Nephron (organoid): ENCODE measurements around the gene NAALADL1.

Source experiments
- H3K27ac Mint-ChIP-seq, 3 experiments: 2 replicates each; pipeline ENCODE4 v1.8.0; 2020; ENCODE audit warnings: mixed read lengths in 3 of 3, mild to moderate bottlenecking in 2 of 3, moderate library complexity in 1 of 3
- H3K27me3 Mint-ChIP-seq: 2 replicates; pipeline ENCODE4 v1.8.0; 2021; ENCODE audit warnings: low read depth, mild to moderate bottlenecking, moderate library complexity, mixed read lengths
- H3K36me3 Mint-ChIP-seq: 2 replicates; pipeline ENCODE4 v1.8.0; 2020; ENCODE audit warnings: low read depth, mixed read lengths
- H3K4me1 Mint-ChIP-seq: 2 replicates; pipeline ENCODE4 v1.8.0; 2020; ENCODE audit warnings: mixed read lengths
- H3K4me3 Mint-ChIP-seq, 3 experiments: 2 replicates each; pipeline ENCODE4 v1.8.0; 2020; ENCODE audit warnings: mild to moderate bottlenecking in 3 of 3, mixed read lengths in 3 of 3, moderate library complexity in 2 of 3
- H3K9me3 Mint-ChIP-seq: 2 replicates; pipeline ENCODE4 v1.8.0; 2020; ENCODE audit warnings: mixed read lengths
- CTCF ChIP-seq, 3 experiments: fragments of 200-600 bp; sonication (generic); IDR thresholded peaks; one replicate each; pipeline ENCODE4 v1.5.0; 2021; ENCODE audit warnings: antibody characterized with exemption in 3 of 3; ENCODE audit not compliant: unreplicated experiment in 3 of 3

NAALADL1 gene

DNA sequence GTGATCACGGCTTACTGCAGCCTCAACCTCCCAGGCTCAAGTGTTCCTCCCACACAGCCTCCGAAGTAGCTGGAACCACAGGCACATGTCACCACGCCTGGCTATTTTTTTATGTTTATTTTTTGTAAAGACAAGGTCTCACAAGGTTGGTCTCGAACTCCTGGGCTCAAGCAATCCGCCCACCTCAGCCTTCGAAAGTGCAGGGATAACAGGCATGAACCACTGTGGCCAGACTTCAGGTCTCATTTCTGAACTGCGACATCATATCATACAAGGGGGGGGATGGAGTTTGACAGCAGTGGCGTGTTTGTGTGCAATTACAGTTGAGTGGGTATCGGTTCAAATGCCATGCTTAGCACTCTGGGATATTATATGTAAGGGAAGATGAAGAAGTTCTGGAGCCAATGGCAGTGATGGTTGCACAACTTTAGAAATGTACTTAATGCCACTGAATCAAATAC is 6.9 kb downstream of the NAALADL1 start:
- Mint-ChIP-seq H3K4me1 (no peaks in the 10 kb centered on the region), H3K36me3 (no peaks in the 10 kb centered on the region), H3K27me3 (peaks cover 3% of the 10 kb centered on the region), H3K4me3 (no peak overlapping the region), H3K27ac (no peak overlapping the region), H3K9me3 (no peaks in the 10 kb centered on the region)
- TF ChIP-seq CTCF (IDR thresholded peaks at IDR 0.05; ENCODE audit: unreplicated experiment in 3 of 3) = no peak

DNA sequence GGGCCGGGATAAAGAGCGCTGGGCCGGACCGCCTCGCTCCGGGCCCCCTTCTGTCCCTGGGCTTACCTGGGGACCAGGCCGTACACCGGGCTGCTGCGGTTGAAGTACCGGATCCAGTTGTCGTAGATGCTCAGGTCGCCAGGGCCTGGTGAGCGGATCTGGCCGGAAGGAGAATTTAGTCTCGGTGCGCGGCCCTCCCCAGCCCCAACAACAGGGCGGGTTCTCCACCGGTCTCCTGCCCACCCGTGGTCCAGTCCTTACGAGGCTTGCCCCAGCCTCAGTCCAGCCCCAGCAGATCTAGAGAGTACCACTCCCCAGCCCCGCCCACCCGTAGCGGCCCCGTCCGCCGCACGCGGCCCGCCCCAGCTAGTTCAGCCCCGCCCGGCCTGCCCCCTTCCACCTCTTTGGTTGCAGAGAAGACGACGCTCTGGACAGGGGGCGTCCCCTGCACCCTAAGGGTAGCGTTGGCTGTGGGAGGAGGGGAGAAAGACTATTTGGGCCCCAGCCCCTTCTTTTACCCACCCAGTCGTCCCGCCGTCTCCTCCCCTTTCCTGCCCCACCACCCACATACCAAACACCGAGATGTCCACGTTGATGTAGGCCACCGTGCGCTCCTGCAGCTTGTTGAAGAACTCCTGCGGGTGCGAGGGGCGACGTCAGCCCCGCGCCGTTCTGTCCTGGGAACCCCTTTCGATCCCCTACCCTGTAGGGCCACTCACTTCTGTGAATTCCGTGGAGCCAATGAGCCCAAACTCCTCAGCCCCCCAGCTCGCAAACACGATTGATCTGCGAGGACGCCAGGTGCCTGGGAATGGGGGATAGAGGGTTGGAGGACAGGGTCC is 10.6 kb downstream of the NAALADL1 start:
- peaks cover 6% of the 10 kb centered on the region for H3K36me3 Mint-ChIP-seq
- no peaks in the 10 kb centered on the region for H3K27me3 Mint-ChIP-seq
- no peak overlapping the region for H3K27ac Mint-ChIP-seq
- no peaks in the 10 kb centered on the region for H3K9me3 Mint-ChIP-seq
- no peak overlapping the region for H3K4me3 Mint-ChIP-seq
- peaks cover 2% of the 10 kb centered on the region for H3K4me1 Mint-ChIP-seq
- TF ChIP-seq CTCF (IDR thresholded peaks at IDR 0.05; ENCODE audit: unreplicated experiment in 3 of 3) = no peak

GRCh38 chr11:65045728-65046127 is 12.6 kb downstream of the NAALADL1 start:
- H3K9me3 Mint-ChIP-seq = no peaks in the 10 kb centered on the region
- peaks cover 6% of the 10 kb centered on the region for H3K36me3 Mint-ChIP-seq
- H3K27me3 Mint-ChIP-seq = peaks cover 2% of the 10 kb centered on the region
- no peak overlapping the region for H3K4me3 Mint-ChIP-seq
- peaks cover 10% of the 10 kb centered on the region for H3K4me1 Mint-ChIP-seq
- H3K27ac Mint-ChIP-seq = no peak overlapping the region
- no peak for TF ChIP-seq CTCF (IDR thresholded peaks at IDR 0.05; ENCODE audit: unreplicated experiment in 3 of 3)

- TF ChIP-seq CTCF (IDR thresholded peaks at IDR 0.05; ENCODE audit: unreplicated experiment in 3 of 3) = no peak
- no peak overlapping the region for H3K27ac Mint-ChIP-seq
- H3K9me3 Mint-ChIP-seq = no peaks in the 10 kb centered on the region
- no peak overlapping the region for H3K4me3 Mint-ChIP-seq
- H3K36me3 Mint-ChIP-seq = peaks cover 6% of the 10 kb centered on the region
- H3K27me3 Mint-ChIP-seq = peaks cover 3% of the 10 kb centered on the region
- H3K4me1 Mint-ChIP-seq = peaks cover 13% of the 10 kb centered on the region
Observed at GRCh38 chr11:65045061-65045460, 13.3 kb downstream of the NAALADL1 start.

DNA sequence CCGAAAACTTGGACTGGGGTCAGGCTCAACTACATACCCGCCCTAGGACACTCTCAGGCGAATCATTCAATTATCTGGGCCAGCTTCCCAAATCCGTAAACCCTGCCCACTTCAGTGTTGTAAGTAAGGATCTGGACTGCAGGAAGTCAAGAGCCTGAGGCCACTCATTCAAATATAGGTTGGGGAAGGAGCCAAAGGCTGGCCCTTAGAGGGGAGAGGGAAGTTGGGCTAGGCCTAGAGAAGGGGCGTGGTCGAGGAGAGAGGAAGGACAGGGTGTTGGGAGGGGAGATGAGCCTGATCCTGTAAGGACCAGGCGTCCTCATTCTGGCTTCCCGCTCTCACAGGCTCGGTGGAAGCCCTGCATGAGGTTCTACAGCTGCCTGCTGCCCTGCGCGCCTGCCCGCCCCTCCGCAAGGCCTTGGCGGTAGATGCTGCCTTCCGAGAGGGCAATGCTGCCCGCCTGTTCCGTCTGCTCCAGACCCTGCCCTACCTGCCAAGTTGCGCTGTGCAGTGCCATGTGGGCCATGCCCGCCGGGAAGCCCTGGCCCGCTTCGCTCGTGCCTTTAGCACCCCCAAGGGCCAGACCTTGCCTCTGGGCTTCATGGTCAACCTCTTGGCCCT is 14.4 kb downstream of the NAALADL1 start:
- peak overlapping the region in 2 of 3 experiments; percentile 31 to 44 for H3K4me3 Mint-ChIP-seq
- peaks cover 13% of the 10 kb centered on the region for H3K4me1 Mint-ChIP-seq
- peaks cover 3% of the 10 kb centered on the region for H3K27me3 Mint-ChIP-seq
- no peaks in the 10 kb centered on the region for H3K9me3 Mint-ChIP-seq
- TF ChIP-seq CTCF (IDR thresholded peaks at IDR 0.05; ENCODE audit: unreplicated experiment in 3 of 3) = no peak
- no peak overlapping the region for H3K27ac Mint-ChIP-seq
- peaks cover 6% of the 10 kb centered on the region for H3K36me3 Mint-ChIP-seq
